Neural crest cell (in vitro differentiated cells): ENCODE measurements around the gene HIF1AN. TPM values are rescaled to one million over a fixed set of nuclear protein-coding genes. Genes with fewer than 3 reads are reported as not detected.

Experiments used
- DNase-seq: peaks from one replicate; pipeline ENCODE4 v3.0.0; 2021; ENCODE audit warnings: low read depth, mixed read lengths, low spot score
- H3K27ac Mint-ChIP-seq: one replicate; pipeline ENCODE4 v1.8.0; 2021; ENCODE audit warnings: mild to moderate bottlenecking, mixed read lengths; ENCODE audit not compliant: unreplicated experiment
- H3K27me3 Mint-ChIP-seq: 2 replicates; pipeline ENCODE4 v1.8.0; 2021; ENCODE audit warnings: low read depth, mild to moderate bottlenecking, mixed read lengths
- H3K36me3 Mint-ChIP-seq: 2 replicates; pipeline ENCODE4 v1.8.0; 2021; ENCODE audit warnings: low read depth, mild to moderate bottlenecking, mixed read lengths
- H3K4me1 Mint-ChIP-seq: 2 replicates; pipeline ENCODE4 v1.8.0; 2021; ENCODE audit warnings: mixed read lengths
- H3K4me3 Mint-ChIP-seq: one replicate; pipeline ENCODE4 v1.8.0; 2021; ENCODE audit warnings: mild to moderate bottlenecking, mixed read lengths
- H3K9me3 Mint-ChIP-seq: 2 replicates; pipeline ENCODE4 v1.8.0; 2021; ENCODE audit warnings: mixed read lengths
- total RNA-seq: library from RNA; stranded (reverse); gene quantifications from 2 replicates; pipeline ENCODE4 v1.2.1, GENCODE V29; 2021
- TF ChIP-seq, protein P1 (sequence below): fragments of 200-600 bp; sonication (generic); conservative IDR thresholded peaks from 2 replicates; pipeline ENCODE4 v1.5.0; 2021; ENCODE audit warnings: antibody characterized with exemption, mild to moderate bottlenecking

The HIF1AN gene
- total RNA-seq, 1 donor from 2014 or later, result 55.7 TPM

DNA sequence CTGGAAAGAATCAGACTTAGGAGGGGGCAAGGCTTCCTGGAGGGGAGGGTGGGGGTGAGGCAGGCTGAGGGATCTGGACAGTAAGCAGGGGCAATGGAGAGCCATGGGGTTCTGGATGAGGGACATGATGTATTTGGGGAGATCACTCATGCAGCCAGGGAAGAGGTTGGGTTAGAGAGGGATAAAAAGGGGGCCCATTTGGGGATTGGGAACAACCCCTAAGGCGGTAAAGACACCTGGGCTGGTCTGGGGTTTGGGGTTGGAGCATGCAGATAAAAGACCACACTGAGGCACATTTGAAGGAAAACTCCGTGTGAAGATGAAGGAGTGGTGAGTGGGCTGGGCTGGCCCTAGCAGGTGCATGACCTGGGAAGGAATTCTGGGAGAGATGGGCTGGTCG lies 30.8 kb downstream of the HIF1AN start:
- TF ChIP-seq, protein P1, sequence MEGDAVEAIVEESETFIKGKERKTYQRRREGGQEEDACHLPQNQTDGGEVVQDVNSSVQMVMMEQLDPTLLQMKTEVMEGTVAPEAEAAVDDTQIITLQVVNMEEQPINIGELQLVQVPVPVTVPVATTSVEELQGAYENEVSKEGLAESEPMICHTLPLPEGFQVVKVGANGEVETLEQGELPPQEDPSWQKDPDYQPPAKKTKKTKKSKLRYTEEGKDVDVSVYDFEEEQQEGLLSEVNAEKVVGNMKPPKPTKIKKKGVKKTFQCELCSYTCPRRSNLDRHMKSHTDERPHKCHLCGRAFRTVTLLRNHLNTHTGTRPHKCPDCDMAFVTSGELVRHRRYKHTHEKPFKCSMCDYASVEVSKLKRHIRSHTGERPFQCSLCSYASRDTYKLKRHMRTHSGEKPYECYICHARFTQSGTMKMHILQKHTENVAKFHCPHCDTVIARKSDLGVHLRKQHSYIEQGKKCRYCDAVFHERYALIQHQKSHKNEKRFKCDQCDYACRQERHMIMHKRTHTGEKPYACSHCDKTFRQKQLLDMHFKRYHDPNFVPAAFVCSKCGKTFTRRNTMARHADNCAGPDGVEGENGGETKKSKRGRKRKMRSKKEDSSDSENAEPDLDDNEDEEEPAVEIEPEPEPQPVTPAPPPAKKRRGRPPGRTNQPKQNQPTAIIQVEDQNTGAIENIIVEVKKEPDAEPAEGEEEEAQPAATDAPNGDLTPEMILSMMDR, result no peak
- Mint-ChIP-seq H3K4me3 (no peak overlapping the region), H3K9me3 (no peaks in the 10 kb centered on the region), H3K36me3 (no peaks in the 10 kb centered on the region), H3K4me1 (peaks cover 4% of the 10 kb centered on the region), H3K27ac (no peak overlapping the region), H3K27me3 (peaks cover 6% of the 10 kb centered on the region)
- no peak for DNase-seq

DNA sequence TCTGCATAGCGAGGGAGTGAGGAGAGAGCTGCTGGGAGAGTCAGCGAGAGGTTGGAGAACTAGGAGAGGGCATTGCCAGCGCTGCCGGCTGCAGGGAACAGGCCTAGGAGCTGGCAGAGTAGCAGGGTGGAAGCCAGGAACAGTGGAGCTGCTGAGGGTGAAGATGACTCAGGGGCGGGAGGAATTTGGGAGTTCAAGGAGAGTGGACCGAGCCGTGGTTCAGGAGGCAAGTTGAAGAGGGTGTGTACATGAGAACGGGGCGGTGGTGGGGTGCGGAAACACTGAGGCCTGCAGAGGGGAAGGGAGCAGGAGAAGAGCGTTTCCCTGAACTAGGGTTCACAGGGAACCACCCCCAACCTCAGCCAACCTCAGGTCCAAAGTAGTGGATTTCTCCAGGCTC lies 31.5 kb downstream of the HIF1AN start:
- no peaks in the 10 kb centered on the region for H3K27me3 Mint-ChIP-seq
- TF ChIP-seq, protein P1, result no peak
- H3K4me1 Mint-ChIP-seq, result no peaks in the 10 kb centered on the region
- no peak overlapping the region for H3K4me3 Mint-ChIP-seq
- H3K36me3 Mint-ChIP-seq, result no peaks in the 10 kb centered on the region
- no peak overlapping the region for H3K27ac Mint-ChIP-seq
- no peaks in the 10 kb centered on the region for H3K9me3 Mint-ChIP-seq
- no peak for DNase-seq

DNA sequence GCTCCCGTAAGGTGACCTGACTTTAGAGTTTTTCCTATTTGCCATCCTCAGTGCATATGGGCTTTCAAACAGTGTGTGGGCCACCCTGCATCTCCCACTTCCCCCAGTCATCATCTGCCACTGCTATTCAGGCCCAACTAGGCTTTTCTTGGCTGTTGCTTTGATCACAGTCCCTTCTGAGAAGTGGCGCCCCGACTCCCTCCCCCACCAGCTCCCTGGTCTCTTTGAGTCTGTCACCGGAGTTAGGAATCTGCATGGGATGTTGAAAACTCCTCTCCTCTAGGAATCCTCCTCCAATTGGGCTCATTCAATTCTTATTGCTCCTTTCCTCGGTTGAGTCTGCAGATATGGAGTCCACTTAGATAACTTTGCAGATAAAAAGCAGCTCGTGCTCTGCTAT lies 32.1 kb downstream of the HIF1AN start:
- DNase-seq, result no peak
- Mint-ChIP-seq H3K9me3 (no peaks in the 10 kb centered on the region), H3K27ac (no peak overlapping the region), H3K27me3 (peaks cover 3% of the 10 kb centered on the region), H3K36me3 (no peaks in the 10 kb centered on the region), H3K4me1 (no peaks in the 10 kb centered on the region), H3K4me3 (no peak overlapping the region)
- TF ChIP-seq, protein P1, result no peak

DNA sequence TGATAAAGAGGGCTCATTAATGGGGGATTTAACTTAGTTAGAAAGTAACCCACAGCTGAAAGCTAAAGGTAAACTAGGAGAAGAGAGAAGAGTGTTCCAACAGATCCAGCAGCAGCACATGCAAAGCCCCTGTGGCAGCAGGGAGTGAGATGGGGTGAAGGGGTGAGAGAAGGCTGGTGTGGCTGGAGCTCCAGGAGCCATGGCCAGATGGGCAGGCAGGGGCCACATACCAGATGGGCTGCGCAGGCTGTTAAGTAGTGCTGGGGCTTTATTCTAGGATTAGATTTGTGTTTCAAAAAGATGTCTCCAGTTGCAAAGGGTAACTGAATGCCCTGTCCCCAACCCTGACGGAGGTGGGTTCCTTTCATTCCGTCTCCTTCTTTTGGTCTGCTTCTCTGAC lies 33.2 kb downstream of the HIF1AN start:
- Mint-ChIP-seq H3K4me3 (no peak overlapping the region), H3K9me3 (no peaks in the 10 kb centered on the region), H3K4me1 (no peaks in the 10 kb centered on the region), H3K27ac (no peak overlapping the region), H3K36me3 (no peaks in the 10 kb centered on the region), H3K27me3 (peaks cover 12% of the 10 kb centered on the region)
- TF ChIP-seq, protein P1, result no peak
- DNase-seq, result no peak

DNA sequence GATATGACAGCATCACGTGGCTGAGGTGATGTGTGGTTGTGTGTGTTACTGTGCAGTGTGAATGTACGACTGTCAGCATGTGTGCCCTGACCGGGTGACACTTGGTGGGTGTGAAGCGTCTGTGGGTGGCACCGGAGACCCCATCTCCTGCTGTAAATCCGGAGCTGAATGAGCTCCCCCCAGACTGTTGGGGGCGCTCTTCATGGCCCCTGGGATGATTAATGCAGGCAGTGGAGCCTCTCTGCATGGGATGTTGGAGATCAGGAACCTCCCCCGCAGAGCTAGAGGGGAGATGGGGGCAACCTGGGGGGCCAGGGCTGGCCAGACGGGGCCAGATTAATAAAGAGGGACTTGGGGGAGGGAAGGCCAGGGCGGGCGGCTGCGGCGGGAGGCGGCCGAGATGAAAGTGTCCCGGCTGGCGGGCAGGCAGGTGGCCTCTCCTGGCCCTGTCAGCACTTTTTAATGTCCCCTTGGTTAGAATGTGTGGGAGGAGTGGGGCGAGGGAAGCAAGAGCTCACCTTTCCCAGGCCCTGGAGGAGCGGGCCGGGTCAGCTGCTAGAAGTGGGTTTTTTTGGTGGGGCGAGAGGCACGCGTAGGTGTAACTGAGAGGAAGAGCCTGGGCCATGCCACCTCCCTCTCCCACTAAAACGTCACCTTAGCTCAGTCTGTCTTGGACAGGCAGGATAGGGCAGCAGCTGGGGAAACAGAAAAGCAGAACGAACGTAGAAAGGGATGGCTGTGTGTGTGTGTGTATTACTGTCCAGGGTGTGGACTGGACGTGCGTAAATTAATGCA lies 34.1 kb downstream of the HIF1AN start:
- TF ChIP-seq, protein P1, result no peak
- Mint-ChIP-seq H3K27me3 (peaks cover 22% of the 10 kb centered on the region), H3K9me3 (no peaks in the 10 kb centered on the region), H3K4me1 (no peaks in the 10 kb centered on the region), H3K27ac (no peak overlapping the region), H3K4me3 (no peak overlapping the region), H3K36me3 (no peaks in the 10 kb centered on the region)
- no peak for DNase-seq
